HepG2 (cell line): ENCODE results near the gene OPA3. TPM values are rescaled to one million over a fixed set of nuclear protein-coding genes. Genes with fewer than 3 reads are reported as not detected.

Experiments used
- CAMTA2 ChIP-seq: sonication (generic); formaldehyde crosslinking; IDR thresholded peaks from 2 replicates; pipeline ENCODE4 v1.4.0; 2020; ENCODE audit warnings: mild to moderate bottlenecking, missing genetic modification reagents, borderline replicate concordance
- HDAC6 ChIP-seq: fragments of 200-600 bp; sonication (generic); IDR thresholded peaks from 2 replicates; pipeline ENCODE4 v1.7.0; 2017; ENCODE audit warnings: mild to moderate bottlenecking, antibody characterized with exemption, low read length, low read depth
- HNRNPLL ChIP-seq: fragments of 200-400 bp; formaldehyde crosslinking; IDR thresholded peaks from 2 replicates; pipeline ENCODE4 v1.6.1; 2017; ENCODE audit warnings: mild to moderate bottlenecking, low read depth, low read length; ENCODE audit not compliant: poor library complexity, severe bottlenecking
- NFKB2 ChIP-seq: sonication (generic); formaldehyde crosslinking; IDR thresholded peaks from 2 replicates; pipeline ENCODE4 v1.4.0; 2020; ENCODE audit warnings: missing genetic modification reagents, borderline replicate concordance
- STAG1 ChIP-seq: sonication (generic); formaldehyde crosslinking; IDR thresholded peaks from 2 replicates; pipeline ENCODE4 v1.4.0; 2020; ENCODE audit warnings: missing genetic modification reagents
- THAP11 ChIP-seq: IDR thresholded peaks from 2 replicates; pipeline ENCODE4 v1.6.1; 2016; ENCODE audit warnings: missing biosample characterization, missing genetic modification reagents
- ZFP36L2 ChIP-seq: sonication (generic); formaldehyde crosslinking; IDR thresholded peaks from 2 replicates; pipeline ENCODE4 v1.4.0; 2020; ENCODE audit warnings: missing genetic modification reagents
- ZNF205 ChIP-seq: IDR thresholded peaks from 2 replicates; pipeline ENCODE4 v1.6.1; 2018; ENCODE audit warnings: missing biosample characterization, missing genetic modification reagents
- ZNF318 ChIP-seq: sonication (generic); formaldehyde crosslinking; IDR thresholded peaks from 2 replicates; pipeline ENCODE4 v1.4.0; 2020; ENCODE audit warnings: mild to moderate bottlenecking, missing genetic modification reagents
- ZNF782 ChIP-seq: sonication (generic); formaldehyde crosslinking; IDR thresholded peaks from 2 replicates; pipeline ENCODE4 v1.4.0; 2020; ENCODE audit warnings: missing genetic modification reagents, mild to moderate bottlenecking, borderline replicate concordance
- polyA plus RNA-seq, 8 experiments: library from polyadenylated mRNA; depleted of rRNA in 3 of 8; stranded (reverse) in 7 of 8; unstranded in 1 of 8; fragments of >200 nt; fragmentation: Illumina TruSeq in 4 of 8; extraction: Trizol in 4 of 8; gene quantifications; 2 replicates each; pipeline versions ENCODE4 v1.2.1 to v1.2.3, GENCODE V29; 2011 to 2016; ENCODE audit warnings: low read depth in 4 of 8, missing spikeins in 1 of 8, mixed read lengths in 1 of 8; ENCODE audit not compliant: insufficient read depth in 1 of 8
- total RNA-seq, 5 experiments: library from RNA; depleted of rRNA; stranded (reverse); fragments of >200 nt; fragmentation: Illumina TruSeq; extraction: Trizol; gene quantifications; 2 replicates each; pipeline ENCODE4 v1.2.3, GENCODE V29; 2016; ENCODE audit warnings: low read depth in 1 of 5
- TF ChIP-seq, protein P1 (sequence below): sonication (generic); formaldehyde crosslinking; IDR thresholded peaks from 2 replicates; pipeline ENCODE4 v1.5.1; 2020; ENCODE audit warnings: missing genetic modification reagents, mild to moderate bottlenecking, borderline replicate concordance
- TF ChIP-seq, protein P2 (sequence below): IDR thresholded peaks from 2 replicates; pipeline ENCODE4 v1.6.1; 2016; ENCODE audit warnings: mild to moderate bottlenecking
- TF ChIP-seq, protein P3 (sequence below): IDR thresholded peaks from 2 replicates; pipeline ENCODE4 v1.6.1; 2012; ENCODE audit warnings: low read depth, low read length, improper control_type of control experiment
- TF ChIP-seq, protein P4 (sequence below): sonication (generic); formaldehyde crosslinking; IDR thresholded peaks from 2 replicates; pipeline ENCODE4 v1.9.0; 2021; ENCODE audit warnings: missing genetic modification reagents, borderline replicate concordance

The OPA3 gene
- total and polyA plus RNA-seq, 2 of the 13 experiments (the other 11 are each of a cell fraction or from before 2014, with no cell fraction given) = 8.3 to 17.7 TPM

- TF ChIP-seq ZNF318 (no peak), CAMTA2 (CRISPR knock-in tag) (no peak), THAP11 (CRISPR knock-in tag) (peak; percentile 98), HDAC6 (no peak), ZFP36L2 (CRISPR knock-in tag) (no peak), ZNF782 (CRISPR knock-in tag) (no peak), NFKB2 (no peak), HNRNPLL (peak; percentile 48), STAG1 (peak; percentile 55), ZNF205 (CRISPR knock-in tag) (peak; percentile 40; the same call in 1 of the 2 replicates)
- TF ChIP-seq, protein P1, sequence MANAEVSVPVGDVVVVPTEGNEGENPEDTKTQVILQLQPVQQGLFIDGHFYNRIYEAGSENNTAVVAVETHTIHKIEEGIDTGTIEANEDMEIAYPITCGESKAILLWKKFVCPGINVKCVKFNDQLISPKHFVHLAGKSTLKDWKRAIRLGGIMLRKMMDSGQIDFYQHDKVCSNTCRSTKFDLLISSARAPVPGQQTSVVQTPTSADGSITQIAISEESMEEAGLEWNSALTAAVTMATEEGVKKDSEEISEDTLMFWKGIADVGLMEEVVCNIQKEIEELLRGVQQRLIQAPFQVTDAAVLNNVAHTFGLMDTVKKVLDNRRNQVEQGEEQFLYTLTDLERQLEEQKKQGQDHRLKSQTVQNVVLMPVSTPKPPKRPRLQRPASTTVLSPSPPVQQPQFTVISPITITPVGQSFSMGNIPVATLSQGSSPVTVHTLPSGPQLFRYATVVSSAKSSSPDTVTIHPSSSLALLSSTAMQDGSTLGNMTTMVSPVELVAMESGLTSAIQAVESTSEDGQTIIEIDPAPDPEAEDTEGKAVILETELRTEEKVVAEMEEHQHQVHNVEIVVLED = peak; percentile 42; the same call in 1 of the 2 replicates
- TF ChIP-seq, protein P2, sequence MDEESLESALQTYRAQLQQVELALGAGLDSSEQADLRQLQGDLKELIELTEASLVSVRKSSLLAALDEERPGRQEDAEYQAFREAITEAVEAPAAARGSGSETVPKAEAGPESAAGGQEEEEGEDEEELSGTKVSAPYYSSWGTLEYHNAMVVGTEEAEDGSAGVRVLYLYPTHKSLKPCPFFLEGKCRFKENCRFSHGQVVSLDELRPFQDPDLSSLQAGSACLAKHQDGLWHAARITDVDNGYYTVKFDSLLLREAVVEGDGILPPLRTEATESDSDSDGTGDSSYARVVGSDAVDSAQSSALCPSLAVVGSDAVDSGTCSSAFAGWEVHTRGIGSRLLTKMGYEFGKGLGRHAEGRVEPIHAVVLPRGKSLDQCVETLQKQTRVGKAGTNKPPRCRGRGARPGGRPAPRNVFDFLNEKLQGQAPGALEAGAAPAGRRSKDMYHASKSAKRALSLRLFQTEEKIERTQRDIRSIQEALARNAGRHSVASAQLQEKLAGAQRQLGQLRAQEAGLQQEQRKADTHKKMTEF = no peak
- TF ChIP-seq, protein P3, sequence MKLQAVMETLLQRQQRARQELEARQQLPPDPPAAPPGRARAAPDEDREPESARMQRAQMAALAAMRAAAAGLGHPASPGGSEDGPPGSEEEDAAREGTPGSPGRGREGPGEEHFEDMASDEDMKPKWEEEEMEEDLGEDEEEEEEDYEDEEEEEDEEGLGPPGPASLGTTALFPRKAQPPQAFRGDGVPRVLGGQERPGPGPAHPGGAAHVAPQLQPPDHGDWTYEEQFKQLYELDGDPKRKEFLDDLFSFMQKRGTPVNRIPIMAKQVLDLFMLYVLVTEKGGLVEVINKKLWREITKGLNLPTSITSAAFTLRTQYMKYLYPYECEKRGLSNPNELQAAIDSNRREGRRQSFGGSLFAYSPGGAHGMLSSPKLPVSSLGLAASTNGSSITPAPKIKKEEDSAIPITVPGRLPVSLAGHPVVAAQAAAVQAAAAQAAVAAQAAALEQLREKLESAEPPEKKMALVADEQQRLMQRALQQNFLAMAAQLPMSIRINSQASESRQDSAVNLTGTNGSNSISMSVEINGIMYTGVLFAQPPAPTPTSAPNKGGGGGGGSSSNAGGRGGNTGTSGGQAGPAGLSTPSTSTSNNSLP = no peak
- TF ChIP-seq, protein P4, sequence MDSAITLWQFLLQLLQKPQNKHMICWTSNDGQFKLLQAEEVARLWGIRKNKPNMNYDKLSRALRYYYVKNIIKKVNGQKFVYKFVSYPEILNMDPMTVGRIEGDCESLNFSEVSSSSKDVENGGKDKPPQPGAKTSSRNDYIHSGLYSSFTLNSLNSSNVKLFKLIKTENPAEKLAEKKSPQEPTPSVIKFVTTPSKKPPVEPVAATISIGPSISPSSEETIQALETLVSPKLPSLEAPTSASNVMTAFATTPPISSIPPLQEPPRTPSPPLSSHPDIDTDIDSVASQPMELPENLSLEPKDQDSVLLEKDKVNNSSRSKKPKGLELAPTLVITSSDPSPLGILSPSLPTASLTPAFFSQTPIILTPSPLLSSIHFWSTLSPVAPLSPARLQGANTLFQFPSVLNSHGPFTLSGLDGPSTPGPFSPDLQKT (CRISPR knock-in tag) = no peak
Measured at GRCh38 chr19:45485305-45486077, 99.1 kb downstream of the OPA3 start (continued).
